Mesothelial cell of epicardium (in vitro differentiated cells): ENCODE results near the gene ALKBH3. TPM values are rescaled to one million over a fixed set of nuclear protein-coding genes. Genes with fewer than 3 reads are reported as not detected.

Source experiments
- DNase-seq, 2 experiments: peaks; one replicate each; pipeline ENCODE4 v3.0.0; 2021; ENCODE audit warnings: low spot score in 2 of 2; ENCODE audit not compliant: unreplicated experiment in 2 of 2
- H3K27ac Mint-ChIP-seq: 2 replicates; pipeline ENCODE4 v1.8.0; 2021; ENCODE audit warnings: mixed read lengths
- H3K27me3 Mint-ChIP-seq: 2 replicates; pipeline ENCODE4 v1.8.0; 2021; ENCODE audit warnings: low read depth, mixed read lengths
- H3K36me3 Mint-ChIP-seq: 2 replicates; pipeline ENCODE4 v1.8.0; 2021; ENCODE audit warnings: mixed read lengths
- H3K4me1 Mint-ChIP-seq: 2 replicates; pipeline ENCODE4 v1.8.0; 2021; ENCODE audit warnings: mixed read lengths
- H3K4me3 Mint-ChIP-seq: 2 replicates; pipeline ENCODE4 v1.8.0; 2021; ENCODE audit warnings: mild to moderate bottlenecking, moderate library complexity, mixed read lengths
- H3K9me3 Mint-ChIP-seq: 2 replicates; pipeline ENCODE4 v1.8.0; 2021; ENCODE audit warnings: mixed read lengths
- total RNA-seq: library from RNA; stranded (reverse); gene quantifications from 3 replicates; pipeline ENCODE4 v1.2.1, GENCODE V29; 2021
- TF ChIP-seq, protein P1 (sequence below): fragments of 200-600 bp; sonication (generic); IDR thresholded peaks from one replicate; pipeline ENCODE4 v1.5.0; 2021; ENCODE audit warnings: antibody characterized with exemption; ENCODE audit not compliant: unreplicated experiment

ALKBH3 gene
- total RNA-seq, 1 donor from 2014 or later: 24.3 TPM

DNA sequence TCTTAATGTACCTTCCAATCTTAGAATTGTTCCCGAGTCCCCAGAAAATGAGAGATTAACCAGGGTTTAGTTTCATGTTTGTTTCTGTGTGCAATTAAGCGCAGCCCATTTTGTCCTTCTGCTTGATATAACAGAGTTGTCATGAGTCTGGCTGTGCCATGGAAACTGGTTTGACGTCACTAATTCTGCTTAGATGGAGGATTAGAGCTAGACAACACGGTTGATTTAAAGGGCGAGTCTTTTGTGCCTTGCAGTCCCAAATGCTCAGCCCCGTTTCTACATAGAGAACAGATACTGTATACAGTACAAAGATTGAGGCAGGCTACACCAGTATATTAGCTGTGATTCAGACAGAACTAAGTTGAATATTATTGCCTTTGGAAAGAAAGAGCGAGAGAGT, 45.5 kb upstream of the ALKBH3 start:
- Mint-ChIP-seq H3K9me3 (no peaks in the 10 kb centered on the region), H3K36me3 (peaks cover 20% of the 10 kb centered on the region), H3K27me3 (no peaks in the 10 kb centered on the region), H3K4me1 (peaks cover 9% of the 10 kb centered on the region), H3K4me3 (no peak overlapping the region), H3K27ac (peak overlapping the region; percentile 1)
- TF ChIP-seq, protein P1, sequence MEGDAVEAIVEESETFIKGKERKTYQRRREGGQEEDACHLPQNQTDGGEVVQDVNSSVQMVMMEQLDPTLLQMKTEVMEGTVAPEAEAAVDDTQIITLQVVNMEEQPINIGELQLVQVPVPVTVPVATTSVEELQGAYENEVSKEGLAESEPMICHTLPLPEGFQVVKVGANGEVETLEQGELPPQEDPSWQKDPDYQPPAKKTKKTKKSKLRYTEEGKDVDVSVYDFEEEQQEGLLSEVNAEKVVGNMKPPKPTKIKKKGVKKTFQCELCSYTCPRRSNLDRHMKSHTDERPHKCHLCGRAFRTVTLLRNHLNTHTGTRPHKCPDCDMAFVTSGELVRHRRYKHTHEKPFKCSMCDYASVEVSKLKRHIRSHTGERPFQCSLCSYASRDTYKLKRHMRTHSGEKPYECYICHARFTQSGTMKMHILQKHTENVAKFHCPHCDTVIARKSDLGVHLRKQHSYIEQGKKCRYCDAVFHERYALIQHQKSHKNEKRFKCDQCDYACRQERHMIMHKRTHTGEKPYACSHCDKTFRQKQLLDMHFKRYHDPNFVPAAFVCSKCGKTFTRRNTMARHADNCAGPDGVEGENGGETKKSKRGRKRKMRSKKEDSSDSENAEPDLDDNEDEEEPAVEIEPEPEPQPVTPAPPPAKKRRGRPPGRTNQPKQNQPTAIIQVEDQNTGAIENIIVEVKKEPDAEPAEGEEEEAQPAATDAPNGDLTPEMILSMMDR: no peak
- no peak for DNase-seq

DNA sequence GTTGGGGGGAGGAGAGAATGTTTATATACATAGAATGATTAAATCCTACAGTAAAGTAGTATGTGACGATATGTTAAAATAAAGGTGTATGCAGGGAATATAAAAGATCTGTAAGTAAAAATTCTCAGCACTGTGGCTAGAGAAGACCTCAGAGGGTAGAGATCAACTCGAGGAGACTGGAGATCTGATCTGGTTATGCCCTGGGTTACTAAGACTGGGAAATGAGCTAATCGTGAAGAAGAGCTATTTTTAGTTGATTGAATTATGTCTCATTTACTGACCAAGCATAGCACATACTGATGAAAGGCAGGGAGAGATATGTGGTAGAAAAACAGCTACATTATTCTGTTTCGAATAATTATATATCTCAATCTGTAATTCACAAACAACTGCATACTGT, 42.8 kb upstream of the ALKBH3 start:
- H3K36me3 Mint-ChIP-seq: peaks cover 22% of the 10 kb centered on the region
- no peaks in the 10 kb centered on the region for H3K27me3 Mint-ChIP-seq
- H3K4me3 Mint-ChIP-seq: no peak overlapping the region
- H3K4me1 Mint-ChIP-seq: peaks cover 9% of the 10 kb centered on the region
- no peak for DNase-seq
- TF ChIP-seq, protein P1: no peak
- H3K27ac Mint-ChIP-seq: no peak overlapping the region
- H3K9me3 Mint-ChIP-seq: peaks cover 4% of the 10 kb centered on the region

DNA sequence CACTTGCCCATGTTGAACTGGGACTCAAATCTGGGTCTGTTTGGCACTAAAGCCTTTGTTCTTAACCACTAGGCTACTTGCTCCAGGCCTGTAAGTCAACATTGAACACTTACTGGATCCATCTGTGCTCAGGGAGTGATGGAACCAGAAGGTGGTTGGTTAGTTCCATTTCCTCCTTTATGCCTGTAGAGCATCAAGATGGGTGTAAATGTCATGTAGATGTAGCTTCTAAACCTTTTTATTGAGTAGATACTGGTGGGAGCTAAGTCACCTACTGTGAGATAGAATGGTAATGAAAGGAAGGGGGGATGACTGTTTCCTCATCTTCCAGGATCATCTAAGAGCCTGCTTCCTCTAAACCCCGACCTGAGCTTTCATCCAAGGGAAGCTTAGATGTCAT, 38.6 kb upstream of the ALKBH3 start:
- peaks cover 4% of the 10 kb centered on the region for H3K9me3 Mint-ChIP-seq
- peaks cover 29% of the 10 kb centered on the region for H3K36me3 Mint-ChIP-seq
- no peaks in the 10 kb centered on the region for H3K27me3 Mint-ChIP-seq
- no peaks in the 10 kb centered on the region for H3K4me1 Mint-ChIP-seq
- TF ChIP-seq, protein P1: no peak
- DNase-seq: no peak
- no peak overlapping the region for H3K27ac Mint-ChIP-seq
- H3K4me3 Mint-ChIP-seq: no peak overlapping the region

DNA sequence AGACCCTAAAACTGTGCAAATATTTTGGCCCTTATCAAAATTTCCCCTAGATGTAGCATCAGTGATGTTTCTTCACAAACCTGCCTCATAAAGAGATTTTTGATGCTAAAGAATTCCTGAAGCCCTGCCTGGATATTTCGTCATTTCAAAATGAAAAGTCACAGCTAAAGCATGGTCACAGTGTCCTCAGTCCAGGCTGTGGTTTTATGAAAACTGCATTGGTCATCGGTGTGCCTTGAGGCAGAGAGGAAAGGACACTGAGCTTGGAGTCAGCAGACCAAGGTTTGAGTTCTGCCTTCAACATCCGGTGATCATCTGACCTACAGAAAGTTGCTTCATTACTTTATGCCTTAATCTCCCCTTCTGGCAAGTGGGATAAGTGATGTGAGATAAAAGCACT, 34.8 kb upstream of the ALKBH3 start:
- Mint-ChIP-seq H3K27ac (no peak overlapping the region), H3K9me3 (no peaks in the 10 kb centered on the region), H3K4me1 (no peaks in the 10 kb centered on the region), H3K36me3 (peaks cover 19% of the 10 kb centered on the region), H3K4me3 (no peak overlapping the region), H3K27me3 (no peaks in the 10 kb centered on the region)
- TF ChIP-seq, protein P1: no peak
- no peak for DNase-seq

DNA sequence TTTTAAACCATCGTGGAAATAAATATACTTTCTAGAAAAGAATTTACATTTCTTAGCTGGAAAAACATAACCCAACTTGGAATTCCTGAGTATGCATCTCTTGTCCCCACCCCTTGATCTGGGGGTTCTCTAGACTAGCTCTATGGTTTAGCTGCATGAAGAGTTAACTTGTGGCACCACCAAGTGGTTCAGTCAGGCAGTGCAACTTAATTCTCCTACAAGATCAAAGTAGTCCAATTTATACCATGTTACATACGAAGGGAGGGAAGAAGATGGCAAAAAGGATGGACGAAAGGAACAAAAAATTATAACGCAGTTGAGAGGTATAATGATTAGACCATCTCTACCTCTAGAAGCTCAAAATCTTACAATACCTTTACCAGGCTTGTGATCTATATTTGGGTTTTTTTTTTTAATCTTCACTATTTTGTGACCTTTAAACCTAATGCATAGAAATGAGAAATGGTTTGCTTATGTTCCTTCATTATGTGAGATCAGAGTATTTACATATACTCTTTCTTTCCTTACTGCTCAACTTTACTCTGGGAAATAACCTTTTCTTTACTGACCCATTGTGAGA, 28.5 kb upstream of the ALKBH3 start:
- peak in 1 of 2 experiments; percentile 70 for DNase-seq
- TF ChIP-seq, protein P1: peak; percentile 70
- Mint-ChIP-seq H3K9me3 (no peaks in the 10 kb centered on the region), H3K27me3 (no peaks in the 10 kb centered on the region), H3K4me1 (no peaks in the 10 kb centered on the region), H3K27ac (no peak overlapping the region), H3K36me3 (peaks cover 19% of the 10 kb centered on the region), H3K4me3 (no peak overlapping the region)

DNA sequence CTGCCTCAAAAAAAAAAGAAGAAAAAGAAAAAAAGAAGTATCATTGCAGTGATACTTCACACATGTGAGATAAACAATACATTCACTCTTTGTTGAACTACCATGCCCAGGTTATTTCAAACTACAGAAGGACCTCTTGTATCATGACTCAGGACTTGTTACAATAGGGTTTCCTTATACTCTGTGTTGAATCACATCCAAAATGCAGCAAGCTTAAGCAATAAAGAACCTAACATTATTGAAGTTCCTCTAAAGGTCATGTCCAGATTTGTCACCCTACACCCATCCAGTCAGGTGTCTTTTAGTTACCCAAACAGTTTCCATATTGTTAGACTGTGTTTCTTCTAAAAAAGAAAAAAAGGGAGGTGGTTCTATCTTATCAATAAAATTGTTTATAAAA, 26.9 kb upstream of the ALKBH3 start:
- no peaks in the 10 kb centered on the region for H3K27me3 Mint-ChIP-seq
- no peak for DNase-seq
- peaks cover 19% of the 10 kb centered on the region for H3K36me3 Mint-ChIP-seq
- TF ChIP-seq, protein P1: no peak
- H3K9me3 Mint-ChIP-seq: peaks cover under 1% of the 10 kb centered on the region
- H3K4me3 Mint-ChIP-seq: no peak overlapping the region
- H3K27ac Mint-ChIP-seq: no peak overlapping the region
- no peaks in the 10 kb centered on the region for H3K4me1 Mint-ChIP-seq
